Measurements from ENCODE around the gene SLCO2B1.

DNA sequence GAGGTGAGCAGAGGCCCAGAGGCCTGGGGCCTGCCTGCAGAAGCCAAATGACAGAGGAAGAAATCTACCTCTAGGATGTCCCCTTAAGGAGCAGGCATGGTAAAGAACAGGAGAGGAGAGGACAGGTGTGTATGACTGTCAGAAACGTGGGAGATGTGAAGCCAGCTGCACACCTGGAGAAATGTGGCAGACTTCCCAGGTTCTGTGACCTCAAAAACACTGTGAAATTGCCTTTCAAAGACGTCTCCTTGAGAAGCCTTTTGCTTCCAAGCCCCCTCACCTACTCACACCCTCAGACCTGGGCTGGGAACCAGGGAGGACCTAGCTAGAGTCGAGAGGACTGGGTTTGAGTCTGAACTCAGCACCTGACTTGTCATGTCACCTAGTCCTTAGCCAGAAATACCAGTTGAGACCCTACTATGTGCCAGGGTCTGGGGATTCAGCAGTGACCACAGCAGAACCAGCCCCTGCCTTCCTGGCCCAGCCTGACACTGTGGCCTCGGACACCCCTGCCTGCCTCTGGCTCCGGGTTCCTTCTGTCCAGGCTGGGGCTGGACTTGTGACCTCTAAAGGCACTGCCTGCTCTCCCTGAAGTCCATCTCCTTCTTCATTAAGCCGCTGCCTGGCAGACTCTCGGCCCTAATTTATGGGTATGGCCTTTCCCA lies 95.2 kb downstream of the SLCO2B1 start:
- TF ChIP-seq, protein P1, sequence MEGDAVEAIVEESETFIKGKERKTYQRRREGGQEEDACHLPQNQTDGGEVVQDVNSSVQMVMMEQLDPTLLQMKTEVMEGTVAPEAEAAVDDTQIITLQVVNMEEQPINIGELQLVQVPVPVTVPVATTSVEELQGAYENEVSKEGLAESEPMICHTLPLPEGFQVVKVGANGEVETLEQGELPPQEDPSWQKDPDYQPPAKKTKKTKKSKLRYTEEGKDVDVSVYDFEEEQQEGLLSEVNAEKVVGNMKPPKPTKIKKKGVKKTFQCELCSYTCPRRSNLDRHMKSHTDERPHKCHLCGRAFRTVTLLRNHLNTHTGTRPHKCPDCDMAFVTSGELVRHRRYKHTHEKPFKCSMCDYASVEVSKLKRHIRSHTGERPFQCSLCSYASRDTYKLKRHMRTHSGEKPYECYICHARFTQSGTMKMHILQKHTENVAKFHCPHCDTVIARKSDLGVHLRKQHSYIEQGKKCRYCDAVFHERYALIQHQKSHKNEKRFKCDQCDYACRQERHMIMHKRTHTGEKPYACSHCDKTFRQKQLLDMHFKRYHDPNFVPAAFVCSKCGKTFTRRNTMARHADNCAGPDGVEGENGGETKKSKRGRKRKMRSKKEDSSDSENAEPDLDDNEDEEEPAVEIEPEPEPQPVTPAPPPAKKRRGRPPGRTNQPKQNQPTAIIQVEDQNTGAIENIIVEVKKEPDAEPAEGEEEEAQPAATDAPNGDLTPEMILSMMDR (IDR thresholded peaks at IDR 0.05), result no peak
- TF ChIP-seq POLR2A (IDR thresholded peaks at IDR 0.05), result no peak

All from transverse colon (tissue), 3 donors.